H1 (cell line): ENCODE data around the gene SLC22A23. TPM values are rescaled to one million over a fixed set of nuclear protein-coding genes. Genes with fewer than 3 reads are reported as not detected.

ENCODE experiments used
- CTCF ChIA-PET: fragments of 300-600 bp; sonication (Branson Sonifier 250); formaldehyde crosslinking; loops from one replicate; lab custom pipeline; 2021; ENCODE audit not compliant: partially characterized antibody; lab: Charles Lee
- POLR2A ChIA-PET: fragments of 300-600 bp; sonication (Branson Sonifier 250); formaldehyde crosslinking; loops from one replicate; lab custom pipeline; 2021; ENCODE audit warnings: inconsistent platforms; ENCODE audit not compliant: partially characterized antibody; lab: Charles Lee
- DNase-seq, 2 experiments: peaks; one replicate each; pipeline versions ENCODE4 v3.0.0 to v3.0.0-alpha.2; 2010 to 2022; ENCODE audit warnings: low spot score in 2 of 2, low read depth in 1 of 2, mixed read lengths in 1 of 2
- FAIRE-seq: peaks from 2 replicates; lab custom pipeline; 2011; peaks lifted over from hg19 to GRCh38; lab: Jason Lieb, UNC
- H2AFZ ChIP-seq: 2 replicates; pipeline ENCODE4 v1.8.1; 2012; ENCODE audit warnings: low read length, inconsistent platforms
- H2AK5ac ChIP-seq: 2 replicates; pipeline ENCODE4 v1.6.1; 2013; ENCODE audit warnings: low read depth, low read length
- H2BK120ac ChIP-seq: replicated peaks from 2 replicates; pipeline ENCODE3; 2013; ENCODE audit warnings: low read depth, low read length, inconsistent platforms
- H2BK12ac ChIP-seq: 2 replicates; pipeline ENCODE4 v1.6.1; 2013; ENCODE audit warnings: low read depth, low read length
- H2BK15ac ChIP-seq: 2 replicates; pipeline ENCODE4 v1.6.1; 2013; ENCODE audit warnings: low read length
- H2BK20ac ChIP-seq: 2 replicates; pipeline ENCODE4 v1.6.1; 2013; ENCODE audit warnings: low read length
- H2BK5ac ChIP-seq: 2 replicates; pipeline ENCODE4 v1.6.1; 2013; ENCODE audit warnings: low read depth, low read length
- H3K14ac ChIP-seq: 2 replicates; pipeline ENCODE4 v1.6.1; 2013; ENCODE audit warnings: inconsistent platforms; ENCODE audit not compliant: insufficient read length
- H3K18ac ChIP-seq: 2 replicates; pipeline ENCODE4 v1.6.1; 2013; ENCODE audit warnings: low read length; ENCODE audit errors: extremely low read depth
- H3K23ac ChIP-seq: 2 replicates; pipeline ENCODE4 v1.6.1; 2013; ENCODE audit warnings: inconsistent platforms; ENCODE audit not compliant: insufficient read length
- H3K23me2 ChIP-seq: 2 replicates; pipeline ENCODE4 v1.6.1; 2013; ENCODE audit warnings: low read depth, low read length
- H3K27ac ChIP-seq: 2 replicates; pipeline ENCODE4 v1.6.1; 2011; ENCODE audit warnings: low read depth, low read length, inconsistent platforms
- H3K27me3 ChIP-seq, 4 experiments: replicated peaks in 1 of 4; 1 replicate in 1 of 4; 2 replicates in 3 of 4; pipeline versions ENCODE4 v1.6.1 to v1.8.1; 2011 to 2013; ENCODE audit warnings: low read length in 3 of 4, mild to moderate bottlenecking in 3 of 4, inconsistent platforms in 2 of 4, mixed read lengths in 2 of 4, moderate library complexity in 1 of 4; ENCODE audit not compliant: control insufficient read depth in 3 of 4, insufficient read depth in 3 of 4; ENCODE audit errors: extremely low read depth in 1 of 4
- H3K36me3 ChIP-seq, 4 experiments: 2 replicates each; pipeline versions ENCODE4 v1.6.1 to v1.8.1; 2011 to 2013; ENCODE audit warnings: mild to moderate bottlenecking in 4 of 4, low read length in 3 of 4, moderate library complexity in 2 of 4, control low read depth in 1 of 4, inconsistent platforms in 1 of 4; ENCODE audit not compliant: insufficient read depth in 4 of 4, control insufficient read depth in 2 of 4
- H3K4ac ChIP-seq: replicated peaks from 2 replicates; pipeline ENCODE3; 2013; ENCODE audit warnings: low read length, low read depth, mixed read lengths, inconsistent platforms; ENCODE audit not compliant: insufficient read length
- H3K4me1 ChIP-seq, 4 experiments: replicated peaks in 1 of 4; 1 replicate in 1 of 4; 2 replicates in 3 of 4; pipeline versions ENCODE4 v1.6.1 to v1.8.1; 2011 to 2013; ENCODE audit warnings: low read length in 3 of 4, inconsistent platforms in 2 of 4, mixed read lengths in 1 of 4; ENCODE audit not compliant: insufficient read depth in 4 of 4, control insufficient read depth in 3 of 4
- H3K4me2 ChIP-seq, 2 experiments: 2 replicates each; pipeline versions ENCODE4 v1.6.1 to v1.8.1; 2011 to 2013; ENCODE audit warnings: low read depth in 2 of 2, low read length in 2 of 2, control low read depth in 1 of 2, inconsistent platforms in 1 of 2, mild to moderate bottlenecking in 1 of 2; ENCODE audit not compliant: insufficient read depth in 1 of 2
- H3K4me3 ChIP-seq, 4 experiments: fragments of 200-600, 300-600 bp in 1 of 4; sonication (generic), shearing (Covaris generic), sonication (Bioruptor Twin) in 1 of 4; 2 replicates each; pipeline versions ENCODE4 v1.5.1 to v1.8.1; 2011 to 2016; ENCODE audit warnings: low read length in 4 of 4, low read depth in 3 of 4, control low read depth in 2 of 4, inconsistent platforms in 2 of 4, mild to moderate bottlenecking in 2 of 4, mixed read lengths in 1 of 4, moderate library complexity in 1 of 4; ENCODE audit not compliant: insufficient read depth in 2 of 4; ENCODE audit errors: extremely low read depth in 1 of 4
- H3K56ac ChIP-seq: replicated peaks from 2 replicates; pipeline ENCODE3; 2013; ENCODE audit warnings: low read depth, mild to moderate bottlenecking, mixed read lengths, low read length, inconsistent platforms; ENCODE audit not compliant: insufficient read length
- H3K79me1 ChIP-seq: 2 replicates; pipeline ENCODE4 v1.6.1; 2013; ENCODE audit warnings: low read depth, low read length, control low read depth
- H3K79me2 ChIP-seq, 2 experiments: 2 replicates each; pipeline versions ENCODE4 v1.6.1 to v1.8.1; 2012 to 2013; ENCODE audit warnings: low read length in 2 of 2, mild to moderate bottlenecking in 2 of 2, inconsistent platforms in 1 of 2; ENCODE audit not compliant: insufficient read depth in 2 of 2, control insufficient read depth in 1 of 2
- H3K9ac ChIP-seq, 4 experiments: replicated peaks in 1 of 4; 1 replicate in 1 of 4; 2 replicates in 3 of 4; pipeline versions ENCODE4 v1.6.1 to v1.8.1; 2011 to 2013; ENCODE audit warnings: low read depth in 3 of 4, low read length in 3 of 4, control low read depth in 2 of 4, mild to moderate bottlenecking in 2 of 4, moderate library complexity in 2 of 4, inconsistent platforms in 1 of 4; ENCODE audit errors: extremely low read depth in 1 of 4
- H3K9me3 ChIP-seq, 2 experiments: 2 replicates each; pipeline versions ENCODE4 v1.6.1 to v1.8.1; 2012 to 2013; ENCODE audit warnings: mild to moderate bottlenecking in 2 of 2, moderate library complexity in 2 of 2, control low read depth in 1 of 2, inconsistent platforms in 1 of 2, low read depth in 1 of 2, low read length in 1 of 2, mixed read lengths in 1 of 2; ENCODE audit not compliant: insufficient read depth in 2 of 2
- H4K20me1 ChIP-seq, 2 experiments: replicated peaks in 1 of 2; 2 replicates each; pipeline versions ENCODE3 to v1.8.1; 2011 to 2013; ENCODE audit warnings: inconsistent platforms in 2 of 2, low read length in 2 of 2, mild to moderate bottlenecking in 1 of 2; ENCODE audit not compliant: insufficient read depth in 2 of 2, control insufficient read depth in 1 of 2
- H4K5ac ChIP-seq: 2 replicates; pipeline ENCODE4 v1.6.1; 2013; ENCODE audit warnings: low read length, low read depth, mixed read lengths, inconsistent platforms; ENCODE audit not compliant: insufficient read length
- H4K8ac ChIP-seq: 2 replicates; pipeline ENCODE4 v1.8.0; 2013; ENCODE audit warnings: mild to moderate bottlenecking, moderate library complexity, low read length, inconsistent platforms; ENCODE audit not compliant: insufficient read depth; ENCODE audit errors: extremely low read depth
- H4K91ac ChIP-seq: replicated peaks from 2 replicates; pipeline ENCODE3; 2013; ENCODE audit warnings: low read length, mixed read lengths, inconsistent platforms; ENCODE audit not compliant: insufficient read length
- ATF2 ChIP-seq: IDR thresholded peaks from 2 replicates; pipeline ENCODE4 v1.6.1; 2012; ENCODE audit warnings: low read length, inconsistent platforms
- BCL11A ChIP-seq, 2 experiments: IDR thresholded peaks; one replicate each; pipeline ENCODE4 v1.6.1; 2011; ENCODE audit warnings: low read depth in 2 of 2, low read length in 2 of 2, mild to moderate bottlenecking in 2 of 2
- HDAC2 ChIP-seq, 2 experiments: fragments of 300-600 bp in 1 of 2; sonication (generic) in 1 of 2; IDR thresholded peaks; 2 replicates each; pipeline ENCODE4 v1.6.1; 2011 to 2012; ENCODE audit warnings: low read depth in 2 of 2, low read length in 2 of 2, mild to moderate bottlenecking in 2 of 2, moderate library complexity in 2 of 2, borderline replicate concordance in 1 of 2, inconsistent platforms in 1 of 2
- MAX ChIP-seq: IDR thresholded peaks from 2 replicates; pipeline ENCODE4 v1.6.1; 2012; ENCODE audit warnings: inconsistent platforms
- POLR2AphosphoS5 ChIP-seq: IDR thresholded peaks from 2 replicates; pipeline ENCODE4 v1.6.1; 2011; ENCODE audit warnings: low read depth, low read length
- RBBP5 ChIP-seq: IDR thresholded peaks from 2 replicates; pipeline ENCODE4 v1.7.1; 2012; ENCODE audit warnings: low read depth, mild to moderate bottlenecking, inconsistent platforms, low read length, moderate library complexity, borderline replicate concordance
- WGBS, 2 experiments: shearing (Covaris generic) in 1 of 2; methylation state at CpG; one replicate each; pipeline versions ENCODE4 v1.1.6 to v1.1.7; 2013 to 2015; ENCODE audit warnings: low lambda C conversion rate in 2 of 2, mixed read lengths in 2 of 2, inconsistent platforms in 1 of 2, low coverage in 1 of 2, missing lambda C conversion rate in 1 of 2; ENCODE audit not compliant: insufficient replicate concordance in 2 of 2, insufficient coverage in 1 of 2, insufficient read length in 1 of 2; ENCODE audit errors: extremely low coverage in 1 of 2, missing lambda C conversion rate in 1 of 2; 5-methylcytosine and 5-hydroxymethylcytosine counted together
- polyA plus RNA-seq, 7 experiments: library from polyadenylated mRNA; depleted of rRNA in 3 of 7; stranded (reverse) in 5 of 7; unstranded in 2 of 7; fragments of >200 nt in 5 of 7; fragments of 200-250 nt in 2 of 7; gene quantifications; 1 replicate in 5 of 7; 2 replicates in 1 of 7; 4 replicates in 1 of 7; pipeline versions ENCODE4 v1.2.1 to v1.2.3, GENCODE V29; 2011 to 2013; ENCODE audit warnings: missing spikeins in 2 of 7, mixed read lengths in 2 of 7
- total RNA-seq: library from RNA; stranded (reverse); fragmentation: NEBNext Ultra II Directional; extraction: Animal tissue kit (Norgen Biotek cat#: 25700); gene quantifications from 2 replicates; pipeline ENCODE4 v1.2.1, GENCODE V29; 2021

SLC22A23 gene
- total and polyA plus RNA-seq, 2 of the 8 experiments (the other 6 are each of a cell fraction or from before 2014, with no cell fraction given), result 9.9 to 38.4 TPM

GRCh38 chr6:3471286-3471685 is 14.4 kb upstream of the SLC22A23 start:
- no peaks in the 10 kb centered on the region for H3K23me2 ChIP-seq
- CTCF ChIA-PET, result interaction anchor here (0.6 to 2.1 kb wide), 6 partner anchors 9 to 190 kb away, joined by 3 to 7 read pairs (median 3); no protein-coding TSS in a partner anchor

More at GRCh38 chr6:3471286-3471685, 14.4 kb upstream of the SLC22A23 start:
- no peak overlapping the region for H2BK5ac ChIP-seq
- H2AFZ ChIP-seq, result no peak overlapping the region
- no peaks in the 10 kb centered on the region for H3K79me2 ChIP-seq
- H2AK5ac ChIP-seq, result no peak overlapping the region
- DNase-seq (no peak), FAIRE-seq (no peak)
- H3K36me3 ChIP-seq, result no peaks in the 10 kb centered on the region
- no peak overlapping the region for H3K14ac ChIP-seq
- POLR2A ChIA-PET, result no interaction called here
- H3K56ac ChIP-seq, result no peak overlapping the region
- H3K4me3 ChIP-seq, result no peak overlapping the region
- H3K4me1 ChIP-seq, result peaks cover 0 to 8% (median 0%) of the 10 kb centered on the region in 4 experiments; a peak in 2 of 7 replicates
- H3K9ac ChIP-seq, result no peak overlapping the region
- H4K8ac ChIP-seq, result no peak overlapping the region
- no peak overlapping the region for H3K27ac ChIP-seq
- H2BK20ac ChIP-seq, result no peak overlapping the region
- no peaks in the 10 kb centered on the region for H3K27me3 ChIP-seq
- no peaks in the 10 kb centered on the region for H3K79me1 ChIP-seq
- no peaks in the 10 kb centered on the region for H3K9me3 ChIP-seq
- H3K4ac ChIP-seq, result no peak overlapping the region
- no peaks in the 10 kb centered on the region for H4K20me1 ChIP-seq
- H2BK12ac ChIP-seq, result no peak overlapping the region
- no peak overlapping the region for H2BK120ac ChIP-seq
- no peak overlapping the region for H3K18ac ChIP-seq
- H3K4me2 ChIP-seq, result no peak overlapping the region
- WGBS, 2 experiments, result 87% methylated on average over 5 of the region's 5 CpGs; no CpG with 5 or more reads in 1 of the 2 experiments
- no peak for TF ChIP-seq BCL11A (IDR thresholded peaks at IDR 0.05; ENCODE audit: low read depth in 2 of 2, low read length in 2 of 2)
- TF ChIP-seq HDAC2 (IDR thresholded peaks at IDR 0.05; ENCODE audit: borderline replicate concordance in 1 of 2, low read depth in 2 of 2, low read length in 2 of 2), result no peak
- no peak for TF ChIP-seq MAX
- TF ChIP-seq POLR2AphosphoS5, result no peak
- no peak for TF ChIP-seq ATF2
- no peak for TF ChIP-seq RBBP5
- H3K23ac ChIP-seq, result no peak overlapping the region
- H2BK15ac ChIP-seq, result no peak overlapping the region
- no peak overlapping the region for H4K91ac ChIP-seq
- no peak overlapping the region for H4K5ac ChIP-seq
